NCI-H2171 (cell line): ENCODE results near the gene TMEM259.

Experiments
- DNase-seq: peaks from one replicate; lab custom pipeline; 2025; lab: John Stamatoyannopoulos, UW

TMEM259 gene

GRCh38 chr19:986083-986482 lies 34.8 kb downstream of the TMEM259 start:
- no peak for DNase-seq

- DNase-seq, result peak; percentile 92
These were observed 36.6 kb downstream of the TMEM259 start, which contains the start of gene WDR18 for GRCh38 chr19:984165-984967. Gene WDR18, plus strand, starts transcription at chr19:984345. Its CDS starts 9 bp downstream, at chr19:984354.

GRCh38 chr19:982567-983170 lies 38.3 kb downstream of the TMEM259 start:
- peak; percentile 53 for DNase-seq

- DNase-seq, result no peak
These were observed 40.6 kb downstream of the TMEM259 start for GRCh38 chr19:980133-980998.

- no peak for DNase-seq
These were observed 41.6 kb downstream of the TMEM259 start for GRCh38 chr19:979318-979741.

- no peak for DNase-seq
These were observed 43.9 kb downstream of the TMEM259 start for GRCh38 chr19:977058-977464.

- DNase-seq, result no peak
These were observed 44.4 kb downstream of the TMEM259 start for GRCh38 chr19:976476-976875.

- DNase-seq, result no peak
These were observed 46.2 kb downstream of the TMEM259 start for GRCh38 chr19:974564-975257.

GRCh38 chr19:973726-974563 lies 47.0 kb downstream of the TMEM259 start:
- no peak for DNase-seq

- no peak for DNase-seq
These were observed 48.6 kb downstream of the TMEM259 start for GRCh38 chr19:972281-972680.

- no peak for DNase-seq
These were observed 49.1 kb downstream of the TMEM259 start for GRCh38 chr19:971795-972194.

GRCh38 chr19:970695-971094 lies 50.2 kb downstream of the TMEM259 start:
- no peak for DNase-seq

- no peak for DNase-seq
These were observed 54.3 kb downstream of the TMEM259 start for GRCh38 chr19:966485-967088.

GRCh38 chr19:964761-965694 lies 55.9 kb downstream of the TMEM259 start:
- no peak for DNase-seq

GRCh38 chr19:964116-964520 lies 56.8 kb downstream of the TMEM259 start:
- no peak for DNase-seq

GRCh38 chr19:963486-963951 lies 57.4 kb downstream of the TMEM259 start:
- no peak for DNase-seq

GRCh38 chr19:962683-963400 lies 58.1 kb downstream of the TMEM259 start:
- DNase-seq, result no peak

GRCh38 chr19:961866-962620 lies 58.9 kb downstream of the TMEM259 start:
- peak; percentile 15 for DNase-seq
